ENCODE measurements around the gene ZNF599. TPM values are rescaled to one million over a fixed set of nuclear protein-coding genes. Genes with fewer than 3 reads are reported as not detected.

ZNF599 gene
- total and polyA plus RNA-seq, 2 donors (not counting 1 experiment from before 2014, with no cell fraction given), result 6.0 to 7.6 TPM

- DNase-seq (no peak), ATAC-seq (ENCODE audit: low read depth) (no peak)
- Histone ChIP-seq H3K4me3 (ENCODE audit: control extremely low read depth in 1 of 5, extremely low read depth in 1 of 5, insufficient read depth in 1 of 5, low read depth in 2 of 5, low read length in 4 of 5) (no peak overlapping the region), H4K20me1 (ENCODE audit: control insufficient read depth, insufficient read depth, low read length, poor library complexity, severe bottlenecking) (no peaks in the 10 kb centered on the region), H3K9ac (ENCODE audit: low read length) (no peak overlapping the region), H3K27me3 (replicated peaks in 1 of 4; ENCODE audit: control extremely low read depth in 1 of 4, control insufficient read depth in 3 of 4, insufficient read depth in 4 of 4, low read length in 3 of 4) (no peaks in the 10 kb centered on the region), H3K4me2 (replicated peaks; ENCODE audit: low read depth, low read length, poor library complexity, severe bottlenecking) (no peak overlapping the region), H3K79me2 (ENCODE audit: control insufficient read depth, insufficient read depth, low read length) (no peaks in the 10 kb centered on the region), H3K4me1 (ENCODE audit: control insufficient read depth in 2 of 2, insufficient read depth in 2 of 2, low read length in 2 of 2) (no peaks in the 10 kb centered on the region), H2AFZ (ENCODE audit: insufficient read depth, low read depth, low read length, poor library complexity, severe bottlenecking) (no peak overlapping the region), H3K9me3 (ENCODE audit: control extremely low read depth in 1 of 3, control insufficient read depth in 2 of 3, insufficient read depth in 1 of 3, low read length in 2 of 3) (peaks cover 6 to 13% (median 11%) of the 10 kb centered on the region in 3 donors), H3K27ac (ENCODE audit: low read length in 2 of 2) (no peak overlapping the region), H3K36me3 (replicated peaks in 1 of 2; ENCODE audit: control extremely low read depth in 1 of 2, control insufficient read depth in 1 of 2, extremely low read depth in 1 of 2, insufficient read depth in 2 of 2, low read length in 1 of 2) (peaks cover 0 to 11% of the 10 kb centered on the region in 2 experiments)
- Mint-ChIP-seq H3K27ac (no peak overlapping the region), H3K27me3 (no peaks in the 10 kb centered on the region), H3K9me3 (ENCODE audit: insufficient read depth) (peaks cover 22% of the 10 kb centered on the region), H3K4me1 (peaks cover 3% of the 10 kb centered on the region), H3K4me3 (no peak overlapping the region)
- intact Hi-C loops (cut with micrococcal nuclease), result no loop called here
- no CpG with 5 or more reads among the region's 2 CpGs for WGBS (ENCODE audit: insufficient coverage)
- CTCF ChIA-PET, result no interaction called here
- POLR2A ChIA-PET, result no interaction called here
- TF ChIP-seq CTCF (IDR thresholded peaks at IDR 0.05) (no peak), EZH2 (IDR thresholded peaks at IDR 0.05; ENCODE audit: borderline replicate concordance, insufficient read depth, low read depth, low read length, poor library complexity, severe bottlenecking) (no peak)
Observed at GRCh38 chr19:34766386-34766785, 6.6 kb downstream of the ZNF599 start.

- H3K9me3 Mint-ChIP-seq (ENCODE audit: insufficient read depth), result peaks cover 41% of the 10 kb centered on the region
Observed at GRCh38 chr19:34759218-34759917, 13.6 kb downstream of the ZNF599 start.

More at GRCh38 chr19:34759218-34759917, 13.6 kb downstream of the ZNF599 start:
- no peak overlapping the region for H3K4me3 Mint-ChIP-seq
- H3K4me1 Mint-ChIP-seq, result no peaks in the 10 kb centered on the region
- intact Hi-C loops (cut with micrococcal nuclease), result no loop called here
- Histone ChIP-seq H3K27me3 (replicated peaks in 1 of 4; ENCODE audit: control extremely low read depth in 1 of 4, control insufficient read depth in 3 of 4, insufficient read depth in 4 of 4, low read length in 3 of 4) (no peaks in the 10 kb centered on the region), H3K36me3 (replicated peaks in 1 of 2; ENCODE audit: control extremely low read depth in 1 of 2, control insufficient read depth in 1 of 2, extremely low read depth in 1 of 2, insufficient read depth in 2 of 2, low read length in 1 of 2) (no peaks in the 10 kb centered on the region), H3K79me2 (ENCODE audit: control insufficient read depth, insufficient read depth, low read length) (no peaks in the 10 kb centered on the region), H3K4me2 (replicated peaks; ENCODE audit: low read depth, low read length, poor library complexity, severe bottlenecking) (no peak overlapping the region), H3K27ac (ENCODE audit: low read length in 2 of 2) (no peak overlapping the region), H3K4me3 (ENCODE audit: control extremely low read depth in 1 of 5, extremely low read depth in 1 of 5, insufficient read depth in 1 of 5, low read depth in 2 of 5, low read length in 4 of 5) (no peak overlapping the region), H4K20me1 (ENCODE audit: control insufficient read depth, insufficient read depth, low read length, poor library complexity, severe bottlenecking) (no peaks in the 10 kb centered on the region), H3K9me3 (ENCODE audit: control extremely low read depth in 1 of 3, control insufficient read depth in 2 of 3, insufficient read depth in 1 of 3, low read length in 2 of 3) (peaks cover 26 to 73% (median 36%) of the 10 kb centered on the region in 3 donors), H2AFZ (ENCODE audit: insufficient read depth, low read depth, low read length, poor library complexity, severe bottlenecking) (no peak overlapping the region), H3K9ac (ENCODE audit: low read length) (no peak overlapping the region), H3K4me1 (ENCODE audit: control insufficient read depth in 2 of 2, insufficient read depth in 2 of 2, low read length in 2 of 2) (no peaks in the 10 kb centered on the region)
- ChIA-PET CTCF (no interaction called here), POLR2A (no interaction called here)
- H3K27ac Mint-ChIP-seq, result no peak overlapping the region
- no peak for TF ChIP-seq CTCF (IDR thresholded peaks at IDR 0.05)
- no peak for TF ChIP-seq EZH2 (IDR thresholded peaks at IDR 0.05; ENCODE audit: borderline replicate concordance, insufficient read depth, low read depth, low read length, poor library complexity, severe bottlenecking)
- ATAC-seq (ENCODE audit: low read depth) (no peak), DNase-seq (no peak)
- H3K27me3 Mint-ChIP-seq, result no peaks in the 10 kb centered on the region
- no CpG with 5 or more reads among the region's 11 CpGs for WGBS (ENCODE audit: insufficient coverage)
